ENCODE data around the gene SLX9.

GRCh38 chr21:45013260-45013841 is 73.5 kb downstream of the SLX9 start:
- no peak for TF ChIP-seq ELF4 (IDR thresholded peaks at IDR 0.05)
- no peak for TF ChIP-seq FOXK2 (IDR thresholded peaks at IDR 0.05)
- no peak for TF ChIP-seq LEF1 (IDR thresholded peaks at IDR 0.05; ENCODE audit: borderline replicate concordance)
